ENCODE results near the gene SLC35B2.
A peak's percentile ranks its signal among the peaks of the same experiment; 100 is the strongest.

SLC35B2 gene, protein sequence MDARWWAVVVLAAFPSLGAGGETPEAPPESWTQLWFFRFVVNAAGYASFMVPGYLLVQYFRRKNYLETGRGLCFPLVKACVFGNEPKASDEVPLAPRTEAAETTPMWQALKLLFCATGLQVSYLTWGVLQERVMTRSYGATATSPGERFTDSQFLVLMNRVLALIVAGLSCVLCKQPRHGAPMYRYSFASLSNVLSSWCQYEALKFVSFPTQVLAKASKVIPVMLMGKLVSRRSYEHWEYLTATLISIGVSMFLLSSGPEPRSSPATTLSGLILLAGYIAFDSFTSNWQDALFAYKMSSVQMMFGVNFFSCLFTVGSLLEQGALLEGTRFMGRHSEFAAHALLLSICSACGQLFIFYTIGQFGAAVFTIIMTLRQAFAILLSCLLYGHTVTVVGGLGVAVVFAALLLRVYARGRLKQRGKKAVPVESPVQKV

DNA sequence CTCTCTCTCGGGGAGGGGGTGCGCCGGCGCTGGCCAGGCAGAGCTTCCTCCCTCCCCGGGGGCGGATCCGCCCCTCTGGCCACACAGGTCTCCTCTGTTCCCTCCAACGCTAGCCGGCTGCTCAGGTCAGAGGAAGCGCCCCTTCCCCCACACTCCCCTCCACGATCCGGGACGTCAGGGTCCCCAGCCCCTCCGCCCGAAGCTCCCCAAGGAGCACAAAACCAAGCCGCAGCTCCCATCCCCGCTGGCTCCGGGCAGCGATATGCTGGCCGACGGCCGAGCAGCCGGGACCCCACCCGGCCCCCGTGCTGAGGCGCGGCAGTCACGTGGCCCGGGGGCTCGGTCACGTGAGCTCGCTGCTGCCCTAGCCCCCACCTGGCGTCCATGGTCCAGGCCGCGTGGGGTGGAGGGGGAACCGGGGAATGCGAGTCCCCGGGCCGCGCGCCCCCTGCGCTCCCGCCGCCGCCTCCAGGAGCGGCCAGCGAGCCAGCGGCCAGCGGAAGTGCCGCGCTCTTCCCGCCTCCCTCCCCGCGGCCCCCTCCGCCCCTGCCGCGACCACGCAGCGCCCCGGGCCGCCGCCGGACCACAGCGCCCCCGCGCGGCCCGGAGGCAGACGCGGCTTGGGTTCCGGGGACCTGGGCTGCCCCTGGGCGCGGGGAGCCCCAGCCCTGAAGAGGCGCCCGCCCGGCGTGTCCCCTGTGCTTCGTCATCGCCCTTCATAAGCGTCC lies at the start of gene SLC35B2:
Gene SLC35B2 (minus strand): TSS at position 504 of the 728 bp plus-strand sequence. CDS start 118 bp downstream, at position 386.
- peak; percentile 17 to 45 for DNase-seq (ENCODE audit: low read depth in 2 of 2)

DNA sequence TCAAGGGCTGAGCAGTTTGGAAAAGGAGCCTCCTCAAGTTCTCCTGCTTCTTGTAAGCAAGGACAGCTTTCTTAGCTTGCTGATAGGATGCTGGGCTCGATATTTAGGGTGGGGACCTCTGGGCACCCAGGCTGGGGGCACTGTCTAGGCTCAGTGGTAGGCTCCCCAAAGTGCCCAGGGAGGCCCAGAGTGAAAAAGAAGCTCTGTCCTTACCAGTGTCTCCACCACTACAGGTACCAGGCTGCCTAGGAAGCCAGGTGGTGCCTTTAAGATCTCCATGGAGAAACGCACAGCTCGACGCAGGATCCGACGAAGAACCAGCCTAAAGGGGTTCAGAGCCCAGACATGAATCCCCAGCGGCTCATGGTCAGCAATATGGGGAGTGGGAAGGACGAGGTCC lies 49.4 kb upstream of the SLC35B2 start:
- DNase-seq (ENCODE audit: low read depth in 2 of 2) = no peak

DNA sequence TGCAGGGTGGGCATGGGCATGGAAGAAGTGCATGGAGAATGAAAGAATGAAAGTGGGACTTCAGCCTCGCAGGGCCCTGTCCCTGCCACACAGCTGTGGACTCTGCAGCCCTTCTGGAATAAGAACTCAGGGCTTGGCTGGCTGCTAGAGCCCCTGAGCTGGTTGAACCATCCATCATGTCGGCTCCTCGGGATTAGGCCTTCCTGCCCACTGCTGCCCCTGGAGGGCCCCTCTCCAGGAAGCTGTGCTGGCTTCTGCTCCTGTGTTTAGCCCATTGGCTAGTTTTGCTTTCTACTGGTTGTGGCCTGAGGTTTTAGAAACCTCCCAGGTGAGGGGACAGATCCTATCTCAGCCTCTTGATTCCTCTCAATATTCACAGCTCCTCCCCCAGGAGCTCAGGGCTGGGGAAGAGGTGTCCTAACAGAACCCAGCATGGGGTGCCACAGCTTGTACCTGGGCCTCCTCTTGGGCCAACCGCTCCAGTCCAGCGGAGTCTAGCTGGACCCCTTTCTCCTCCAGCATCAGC lies 47.9 kb upstream of the SLC35B2 start:
- DNase-seq (ENCODE audit: low read depth in 2 of 2) = no peak

DNA sequence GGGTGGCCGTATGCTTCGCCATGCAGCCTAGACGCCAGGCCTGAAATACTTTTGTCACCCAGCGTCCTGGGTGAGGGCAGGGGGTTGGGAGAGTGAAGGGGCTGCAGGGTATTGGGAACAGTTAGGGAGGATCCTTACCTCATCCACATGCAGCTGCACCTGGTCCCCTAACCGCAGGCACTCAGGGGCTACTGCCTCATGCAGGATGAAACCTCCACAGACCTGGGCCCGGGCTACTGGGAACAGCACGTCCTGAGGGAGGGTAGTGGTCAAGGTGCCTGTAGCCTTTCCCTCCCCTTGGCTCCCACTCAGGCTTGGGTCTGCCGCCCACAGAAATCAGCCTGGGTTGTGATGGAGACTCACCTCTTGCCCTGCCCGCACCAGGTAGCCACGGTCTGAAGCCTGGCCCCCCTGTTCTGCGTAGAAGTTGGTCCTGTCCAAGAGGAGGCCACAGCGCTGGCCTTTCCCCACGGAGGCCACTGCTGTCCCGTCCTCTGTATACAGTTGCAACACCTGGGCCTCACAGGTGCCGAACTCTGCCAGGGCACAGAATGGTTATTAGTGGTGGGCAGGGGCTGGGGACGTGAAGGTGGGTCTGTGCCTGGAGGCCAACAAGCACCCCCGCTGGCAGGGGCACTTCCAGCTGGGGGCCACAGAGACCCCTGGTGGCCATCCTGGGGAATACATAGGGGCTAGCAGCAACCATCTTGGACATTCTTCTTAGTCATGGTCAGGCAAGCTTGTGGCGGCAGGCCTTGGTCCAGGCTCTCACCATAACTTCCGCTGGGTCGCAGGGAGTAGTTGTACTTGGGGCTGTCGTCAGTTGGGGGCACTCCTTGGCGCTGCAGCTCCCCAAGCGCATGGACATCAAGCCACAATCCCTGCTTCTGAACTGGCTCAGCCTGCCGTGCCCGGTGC lies 47.2 kb upstream of the SLC35B2 start:
- peak in 1 of 2 donors; percentile 5 for DNase-seq (ENCODE audit: low read depth in 2 of 2)

DNA sequence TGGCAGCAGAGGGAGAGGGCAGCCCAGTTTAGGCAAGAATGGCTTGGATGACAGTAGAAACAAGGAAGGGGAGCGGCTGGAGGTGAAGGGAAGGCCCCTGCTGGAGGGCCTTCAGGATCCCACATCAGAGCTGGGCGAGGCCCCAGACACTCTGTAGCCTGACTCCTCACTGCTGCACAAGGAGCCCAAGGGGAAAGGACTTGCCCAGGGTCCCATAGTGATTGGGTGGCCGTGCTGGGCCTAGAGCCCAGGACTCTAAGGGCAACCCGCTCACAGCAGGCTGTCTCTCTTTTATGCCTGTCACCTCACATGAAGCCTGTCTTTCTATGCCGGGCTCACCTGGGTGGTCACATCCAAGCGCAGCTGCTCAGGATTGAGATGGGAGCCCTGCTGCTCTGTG lies 46.5 kb upstream of the SLC35B2 start:
- no peak for DNase-seq (ENCODE audit: low read depth in 2 of 2)

DNA sequence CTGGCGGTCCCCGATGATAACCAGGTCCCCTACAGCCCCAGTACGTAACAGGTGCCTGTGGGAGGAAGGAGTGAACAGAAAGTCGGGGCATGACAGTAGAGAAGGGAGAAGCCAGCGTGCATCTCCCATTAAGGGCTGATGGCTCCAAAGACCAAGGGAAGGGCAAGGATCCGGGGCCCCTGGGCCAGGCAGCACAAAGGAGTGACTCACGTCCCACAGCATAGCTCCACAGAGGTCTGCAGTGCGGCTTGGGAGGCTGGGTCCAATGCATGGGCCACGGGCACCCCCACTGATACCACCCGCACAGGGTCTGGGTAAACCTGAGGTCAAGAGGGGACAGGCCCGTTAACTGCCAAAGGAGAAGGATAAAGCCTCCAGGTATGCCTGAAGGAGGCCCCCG lies 45.5 kb upstream of the SLC35B2 start:
- DNase-seq (ENCODE audit: low read depth in 2 of 2) = no peak

DNA sequence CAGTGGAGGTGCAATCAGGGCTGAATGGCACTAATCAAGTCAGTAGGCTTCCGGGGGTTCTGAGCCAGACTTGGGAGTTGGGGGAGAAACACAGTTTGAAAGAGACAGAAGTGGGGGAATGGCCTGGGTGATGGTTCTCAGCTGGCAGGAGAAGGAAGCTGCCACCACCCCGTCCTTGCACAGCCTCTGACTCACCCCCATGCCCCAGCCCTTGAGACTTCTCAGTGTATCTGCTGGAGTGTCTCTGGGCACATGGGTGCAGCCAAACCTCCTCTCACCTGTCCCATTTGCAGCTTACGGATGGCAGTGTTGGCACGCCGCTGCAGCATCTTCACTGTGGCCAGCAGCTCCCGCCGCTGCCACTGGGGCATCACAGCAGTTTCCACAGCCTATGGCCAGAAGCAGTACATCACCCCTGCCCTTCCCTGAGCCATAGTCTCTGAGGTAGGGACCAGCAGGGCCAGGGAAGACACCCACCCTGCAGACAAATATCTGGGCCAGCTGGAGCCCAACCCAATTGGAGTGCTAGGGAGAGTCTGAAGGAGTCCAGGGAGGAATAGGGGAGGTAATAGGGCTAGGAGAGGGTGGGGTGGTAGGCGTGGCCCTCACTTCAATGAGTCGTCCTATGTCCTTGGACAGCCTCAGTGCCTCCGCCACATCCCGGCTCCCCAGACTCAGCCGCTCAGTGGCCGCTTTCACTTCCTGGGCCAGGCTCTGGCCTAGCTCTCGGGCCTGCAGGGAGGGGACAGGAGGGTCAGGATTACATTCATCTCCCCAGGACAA lies 44.6 kb upstream of the SLC35B2 start:
- DNase-seq (ENCODE audit: low read depth in 2 of 2) = no peak

DNA sequence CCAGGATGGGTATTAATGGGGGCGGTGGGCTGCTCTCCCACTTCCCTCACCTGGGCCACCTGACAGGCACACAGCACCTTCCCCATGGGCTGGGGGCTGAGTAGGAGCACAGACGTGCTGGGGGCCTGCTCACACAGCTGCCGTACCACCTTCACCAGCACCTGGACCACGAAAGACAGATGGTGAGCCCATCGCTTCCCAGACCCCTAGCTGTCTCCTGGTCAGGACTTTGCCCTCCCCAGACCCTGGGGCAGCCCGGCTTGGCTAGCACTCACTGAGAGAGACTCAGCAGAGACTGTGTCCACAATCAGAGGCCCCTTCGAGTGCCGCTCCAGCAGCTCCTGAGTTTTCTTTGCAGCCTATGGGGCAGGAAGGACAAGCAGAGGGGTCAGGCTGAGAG lies 43.8 kb upstream of the SLC35B2 start:
- DNase-seq (ENCODE audit: low read depth in 2 of 2) = no peak

DNA sequence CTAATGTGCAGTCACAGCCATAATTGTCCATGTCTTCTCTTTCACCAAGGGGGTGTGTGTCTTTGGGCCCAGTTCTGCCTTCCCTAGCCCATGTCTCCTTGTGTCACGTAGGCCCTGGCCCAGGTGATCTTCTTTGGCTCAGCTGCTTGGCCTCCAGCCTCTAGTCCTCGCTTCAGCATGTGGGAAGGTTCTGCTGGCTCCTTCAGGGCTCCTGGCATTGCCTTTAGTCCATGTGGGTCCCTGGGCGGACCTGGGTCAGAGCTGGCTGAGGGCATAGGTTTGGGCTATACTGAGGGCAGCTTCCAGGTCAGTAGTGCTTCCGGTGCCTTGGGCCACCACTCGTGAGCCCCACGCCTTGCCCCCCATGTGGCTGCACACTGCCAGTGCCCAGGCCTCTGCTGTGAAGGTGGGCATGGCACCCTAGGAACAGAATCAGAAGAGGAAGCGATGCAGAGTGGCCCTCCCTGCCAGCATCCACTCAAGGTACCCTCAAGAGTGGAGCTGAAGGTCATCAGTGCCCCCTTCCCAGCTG lies 43.0 kb upstream of the SLC35B2 start:
- no peak for DNase-seq (ENCODE audit: low read depth in 2 of 2)

DNA sequence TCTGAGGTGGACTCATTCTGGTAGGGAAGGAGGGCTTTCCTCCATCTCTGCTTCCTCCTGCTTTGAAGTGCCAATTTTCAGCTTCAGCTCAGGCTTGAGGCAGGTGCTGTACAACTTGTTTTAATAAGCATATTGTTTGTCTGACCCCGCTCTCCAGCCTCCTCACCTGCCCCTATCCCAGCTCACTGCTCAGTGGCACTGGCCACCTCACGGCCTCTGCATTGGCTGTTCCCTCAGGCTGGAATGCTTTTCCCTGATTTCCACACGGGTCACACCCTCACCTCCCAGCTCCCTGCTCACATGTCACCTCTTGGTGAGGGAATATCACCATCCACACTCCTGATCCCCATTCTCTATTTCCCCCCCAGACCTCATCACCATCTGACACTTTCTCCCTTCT lies 41.5 kb upstream of the SLC35B2 start:
- no peak for DNase-seq (ENCODE audit: low read depth in 2 of 2)

DNA sequence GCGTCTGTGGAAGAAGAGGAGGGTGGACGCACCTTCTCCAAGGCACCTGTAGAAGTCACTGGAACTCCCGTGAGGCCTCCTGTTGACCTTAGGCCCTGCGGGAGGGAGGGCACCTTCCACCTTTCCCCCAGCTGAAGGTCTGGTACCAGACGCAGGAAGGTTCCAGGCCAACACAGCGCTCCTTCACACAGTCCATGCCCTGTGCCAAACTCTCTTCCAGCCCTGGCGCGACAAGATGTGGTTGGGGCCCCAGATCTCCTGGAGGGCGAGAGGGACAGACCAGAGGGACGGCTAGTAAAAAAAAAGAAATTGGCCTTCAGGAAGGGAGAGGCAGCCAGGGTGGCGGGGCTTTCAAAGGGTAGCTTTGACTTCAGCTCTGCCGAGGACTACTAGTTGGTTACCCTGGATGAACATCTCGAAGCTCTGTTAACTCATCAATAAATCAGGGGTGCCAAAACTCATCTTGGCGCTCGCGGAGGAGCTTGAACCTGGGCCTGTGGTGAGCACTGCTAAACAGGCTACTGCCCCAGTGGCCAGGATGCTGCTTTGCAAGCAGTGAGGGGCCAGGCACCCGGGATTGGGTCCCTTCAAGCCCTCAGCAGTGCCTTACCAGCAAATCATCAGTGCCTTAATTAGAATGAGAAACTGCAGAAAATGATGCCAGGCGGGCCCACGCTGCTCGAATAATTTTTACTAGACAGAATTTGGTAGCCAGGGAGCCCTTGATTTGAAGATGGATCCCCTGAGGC lies 40.9 kb upstream of the SLC35B2 start:
- no peak for DNase-seq (ENCODE audit: low read depth in 2 of 2)

DNA sequence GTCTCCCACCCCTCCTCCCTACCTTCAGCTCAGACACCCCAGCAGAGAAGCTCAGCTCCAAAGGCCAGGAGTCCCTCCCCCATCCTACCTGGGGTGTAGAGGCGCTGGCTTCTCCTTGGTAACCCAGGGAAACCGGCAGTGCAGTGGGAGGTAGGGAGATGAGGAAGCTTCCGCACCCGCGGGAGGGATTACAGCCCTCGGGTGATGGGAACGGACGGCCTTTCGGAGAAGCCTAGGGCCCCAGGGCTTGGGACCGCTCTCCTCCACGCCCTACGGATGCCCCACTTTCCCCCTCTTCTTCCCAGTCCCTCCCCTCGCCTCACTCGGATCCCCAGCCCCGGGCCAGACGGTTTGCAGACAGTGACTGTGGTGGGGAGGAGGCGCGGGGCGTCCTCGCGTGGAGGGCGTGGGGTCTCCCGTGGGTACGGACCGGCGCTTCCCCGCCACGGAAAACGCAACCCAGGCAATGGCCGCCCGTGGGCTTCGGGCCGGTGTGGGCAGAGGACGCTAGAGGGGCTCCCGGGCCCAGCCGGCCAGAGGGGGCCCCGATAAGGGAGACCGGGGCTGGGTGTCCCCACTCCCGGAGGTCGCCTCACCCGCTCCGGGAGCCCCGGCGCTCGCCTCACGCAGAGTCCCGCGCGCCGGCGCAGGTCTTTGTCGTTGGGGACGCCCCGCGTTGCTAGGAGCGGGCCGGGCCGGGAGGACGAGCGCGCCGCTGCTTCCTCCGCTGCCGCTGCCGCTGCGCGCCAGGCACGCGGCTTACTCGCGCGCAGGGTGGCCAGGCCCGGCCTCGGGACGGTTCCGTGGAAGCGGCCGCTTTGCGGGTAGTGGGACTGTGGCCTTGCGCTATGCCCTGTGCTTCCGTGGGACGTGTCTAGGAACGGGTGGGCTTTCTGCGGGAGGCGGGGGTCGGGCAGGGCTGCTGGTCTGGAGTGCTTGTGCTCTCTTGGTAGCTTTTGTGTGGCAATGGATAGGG lies 40.0 kb upstream of the SLC35B2 start:
- DNase-seq (ENCODE audit: low read depth in 2 of 2) = peak in 1 of 2 donors; percentile 3

DNA sequence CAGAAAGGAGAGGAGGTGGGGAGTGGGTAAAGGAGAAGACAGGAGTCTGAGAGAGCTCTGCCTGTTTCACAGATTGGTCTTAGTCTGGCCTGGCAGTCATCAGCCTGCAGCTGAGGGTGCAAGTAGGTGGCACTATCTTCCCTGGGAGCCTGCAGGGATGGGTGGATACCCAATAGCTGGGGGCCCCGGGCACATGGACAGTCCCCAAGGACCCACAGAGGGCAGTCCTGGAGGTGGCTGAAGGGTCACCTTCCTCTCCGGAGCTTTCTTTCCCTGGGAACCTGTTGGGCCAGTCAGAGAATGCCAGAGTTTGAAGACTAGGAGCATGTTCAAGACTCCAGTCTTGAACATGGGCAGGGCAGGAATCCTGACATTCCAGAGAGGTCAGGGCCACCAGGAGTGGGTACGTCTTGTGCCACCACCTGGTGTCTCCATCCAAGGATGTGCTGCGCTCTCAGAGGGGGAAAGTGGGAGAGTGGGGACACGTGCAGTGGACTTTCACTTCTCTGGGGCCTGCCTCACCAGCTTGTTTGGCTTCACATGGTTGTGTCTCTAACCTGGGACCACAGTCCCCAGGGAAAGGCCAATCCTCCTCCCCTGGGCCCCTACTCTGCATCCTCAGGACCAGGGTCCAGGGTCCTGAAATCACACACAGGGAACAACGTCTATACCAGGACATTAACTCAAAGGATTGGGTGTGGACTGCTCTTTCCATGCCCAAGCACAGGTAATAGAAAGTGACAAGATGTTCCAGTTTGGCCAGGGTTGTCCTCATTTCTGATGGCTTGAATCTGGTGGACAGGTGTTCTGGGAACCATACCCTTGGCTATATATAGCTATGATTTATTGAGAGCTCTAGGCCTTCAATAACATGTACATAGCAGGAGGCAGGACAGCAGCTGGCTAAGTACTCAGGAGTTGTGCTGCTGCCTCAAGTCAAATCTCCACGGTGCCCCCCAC lies 37.8 kb upstream of the SLC35B2 start:
- DNase-seq (ENCODE audit: low read depth in 2 of 2) = no peak

DNA sequence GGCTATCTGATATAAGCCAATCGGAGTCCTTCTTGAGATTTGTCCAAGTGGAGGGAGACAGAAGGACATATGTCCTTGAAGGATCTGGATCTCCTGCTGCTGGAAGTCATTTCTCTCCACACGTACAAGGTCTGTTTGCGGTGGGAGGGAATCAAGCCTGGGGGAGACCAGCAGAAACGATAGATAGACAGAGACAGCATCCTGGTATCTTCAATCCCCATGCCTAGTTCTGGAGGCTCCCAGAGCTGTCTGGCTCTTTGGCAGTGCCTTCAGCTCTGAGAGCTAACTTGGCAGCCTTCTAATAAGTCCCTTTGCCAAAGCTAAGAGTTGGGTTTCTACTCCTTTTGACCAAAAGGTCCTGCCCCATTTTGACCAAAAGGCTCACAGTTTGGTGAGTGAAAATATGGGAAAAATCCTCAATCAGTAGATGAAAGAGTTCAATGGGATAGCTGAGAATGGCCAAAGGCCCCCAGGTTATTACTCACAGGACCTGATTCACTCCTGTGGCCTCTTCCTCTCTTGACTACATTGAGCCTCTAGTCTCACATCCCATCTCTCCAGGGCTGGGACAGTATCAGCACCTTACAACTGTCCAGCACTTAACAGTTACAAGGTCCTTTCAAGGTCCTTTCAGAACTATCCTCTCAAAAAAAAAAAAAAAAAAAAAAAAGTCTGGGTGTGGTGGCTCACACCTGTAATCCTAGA lies 35.5 kb upstream of the SLC35B2 start:
- DNase-seq (ENCODE audit: low read depth in 2 of 2) = no peak

DNA sequence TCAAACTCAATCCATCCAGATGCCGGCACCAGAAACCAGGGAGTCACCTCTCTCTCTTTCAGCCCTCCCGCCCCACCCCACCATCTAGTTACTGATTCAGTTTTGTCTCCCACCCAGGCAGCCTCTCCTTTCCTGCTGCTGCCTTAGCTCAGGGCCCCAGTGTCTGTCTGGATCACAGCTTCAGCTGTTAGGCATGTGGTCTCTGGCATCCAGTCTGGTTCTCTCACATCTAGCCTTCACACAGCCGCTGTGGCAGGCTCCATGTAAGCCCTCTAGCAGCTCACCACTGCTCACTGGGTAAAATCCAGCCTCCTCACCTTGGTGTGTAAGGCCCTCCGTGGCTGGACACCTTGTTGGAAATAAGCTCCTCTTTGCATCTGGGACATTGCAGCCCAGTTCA lies 34.5 kb upstream of the SLC35B2 start:
- no peak for DNase-seq (ENCODE audit: low read depth in 2 of 2)

DNA sequence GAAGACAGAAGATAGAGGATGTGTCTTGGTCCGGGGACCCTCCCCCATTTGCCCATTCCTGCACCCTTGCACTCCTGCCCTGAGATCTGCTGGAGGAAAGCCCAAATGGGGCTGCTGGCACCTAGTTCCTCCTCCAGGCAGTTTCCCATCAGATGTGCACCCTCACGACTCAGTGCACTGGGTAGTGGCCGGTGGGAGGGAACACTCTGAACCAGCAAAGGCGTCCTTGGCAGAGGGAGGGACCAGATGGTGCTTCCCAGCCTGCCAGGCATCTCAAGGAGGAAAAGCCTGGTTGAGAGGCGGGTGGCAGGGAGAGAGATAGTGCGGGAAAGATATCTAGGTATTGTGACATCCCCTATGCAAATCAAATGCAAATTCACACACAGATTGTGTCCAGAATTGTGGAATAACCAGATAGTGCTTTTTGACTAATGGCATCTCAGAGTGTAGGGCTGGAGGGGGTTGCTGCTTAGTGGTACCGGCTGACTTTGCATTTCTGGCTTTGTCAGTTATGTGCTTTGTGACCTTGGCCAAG lies 32.5 kb upstream of the SLC35B2 start:
- no peak for DNase-seq (ENCODE audit: low read depth in 2 of 2)

DNA sequence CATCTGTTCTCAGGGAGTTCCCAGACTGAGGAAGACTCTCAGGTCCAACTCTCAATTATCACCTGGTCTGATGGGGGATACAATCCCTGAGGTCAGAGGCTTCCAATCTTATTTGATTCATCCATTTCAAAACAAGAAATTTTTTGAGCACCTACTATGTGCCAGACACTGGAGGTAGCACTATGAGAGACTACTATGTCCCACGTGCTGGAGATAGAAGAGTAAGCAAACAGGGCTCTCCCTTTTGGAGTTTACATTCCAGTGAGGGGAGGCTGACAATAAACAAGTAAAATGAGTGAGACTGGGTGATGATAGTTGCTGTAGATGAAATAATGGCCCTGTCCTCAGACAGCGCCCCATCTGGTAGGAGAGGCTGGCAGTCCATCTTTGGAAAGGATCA lies 29.4 kb upstream of the SLC35B2 start:
- no peak for DNase-seq (ENCODE audit: low read depth in 2 of 2)

Data from stimulated activated CD8-positive, alpha-beta memory T cell treated with anti-CD3 and anti-CD28 coated beads, Interleukin-15, amount 100 ng/mL, for 4 hours (primary cell).